Measurements from ENCODE around the gene COL16A1.

COL16A1 gene

DNA sequence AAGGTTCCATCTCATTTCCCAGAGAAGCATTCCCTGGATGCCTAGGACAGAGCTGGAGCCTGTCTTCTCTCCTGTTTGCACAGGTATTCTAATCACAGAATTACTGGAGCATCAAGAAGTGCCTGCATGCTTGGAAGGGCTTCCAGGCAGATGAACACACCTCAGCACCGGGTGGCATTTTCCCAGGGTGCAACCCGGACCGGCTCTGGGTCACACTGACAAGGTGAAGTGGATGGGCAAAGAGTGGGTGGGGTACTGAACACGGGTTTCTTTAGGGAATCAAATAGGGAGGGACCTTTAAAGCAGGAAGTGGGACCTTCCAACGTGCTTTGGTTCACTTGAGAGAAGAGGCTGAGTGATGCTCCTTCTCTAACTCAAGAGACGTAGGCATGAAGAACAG, 52.1 kb downstream of the COL16A1 start:
- TF ChIP-seq, protein P1, sequence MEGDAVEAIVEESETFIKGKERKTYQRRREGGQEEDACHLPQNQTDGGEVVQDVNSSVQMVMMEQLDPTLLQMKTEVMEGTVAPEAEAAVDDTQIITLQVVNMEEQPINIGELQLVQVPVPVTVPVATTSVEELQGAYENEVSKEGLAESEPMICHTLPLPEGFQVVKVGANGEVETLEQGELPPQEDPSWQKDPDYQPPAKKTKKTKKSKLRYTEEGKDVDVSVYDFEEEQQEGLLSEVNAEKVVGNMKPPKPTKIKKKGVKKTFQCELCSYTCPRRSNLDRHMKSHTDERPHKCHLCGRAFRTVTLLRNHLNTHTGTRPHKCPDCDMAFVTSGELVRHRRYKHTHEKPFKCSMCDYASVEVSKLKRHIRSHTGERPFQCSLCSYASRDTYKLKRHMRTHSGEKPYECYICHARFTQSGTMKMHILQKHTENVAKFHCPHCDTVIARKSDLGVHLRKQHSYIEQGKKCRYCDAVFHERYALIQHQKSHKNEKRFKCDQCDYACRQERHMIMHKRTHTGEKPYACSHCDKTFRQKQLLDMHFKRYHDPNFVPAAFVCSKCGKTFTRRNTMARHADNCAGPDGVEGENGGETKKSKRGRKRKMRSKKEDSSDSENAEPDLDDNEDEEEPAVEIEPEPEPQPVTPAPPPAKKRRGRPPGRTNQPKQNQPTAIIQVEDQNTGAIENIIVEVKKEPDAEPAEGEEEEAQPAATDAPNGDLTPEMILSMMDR (IDR thresholded peaks at IDR 0.05; ENCODE audit: extremely low read depth, missing control alignments): no peak
- no peak for DNase-seq (ENCODE audit: low spot score)

GRCh38 chr1:31651089-31651420, 52.8 kb downstream of the COL16A1 start:
- TF ChIP-seq, protein P1 (IDR thresholded peaks at IDR 0.05; ENCODE audit: extremely low read depth, missing control alignments): no peak
- no peak for DNase-seq (ENCODE audit: low spot score)

GRCh38 chr1:31650161-31651088, 53.4 kb downstream of the COL16A1 start:
- TF ChIP-seq, protein P1 (IDR thresholded peaks at IDR 0.05; ENCODE audit: extremely low read depth, missing control alignments): no peak
- no peak for DNase-seq (ENCODE audit: low spot score)

DNA sequence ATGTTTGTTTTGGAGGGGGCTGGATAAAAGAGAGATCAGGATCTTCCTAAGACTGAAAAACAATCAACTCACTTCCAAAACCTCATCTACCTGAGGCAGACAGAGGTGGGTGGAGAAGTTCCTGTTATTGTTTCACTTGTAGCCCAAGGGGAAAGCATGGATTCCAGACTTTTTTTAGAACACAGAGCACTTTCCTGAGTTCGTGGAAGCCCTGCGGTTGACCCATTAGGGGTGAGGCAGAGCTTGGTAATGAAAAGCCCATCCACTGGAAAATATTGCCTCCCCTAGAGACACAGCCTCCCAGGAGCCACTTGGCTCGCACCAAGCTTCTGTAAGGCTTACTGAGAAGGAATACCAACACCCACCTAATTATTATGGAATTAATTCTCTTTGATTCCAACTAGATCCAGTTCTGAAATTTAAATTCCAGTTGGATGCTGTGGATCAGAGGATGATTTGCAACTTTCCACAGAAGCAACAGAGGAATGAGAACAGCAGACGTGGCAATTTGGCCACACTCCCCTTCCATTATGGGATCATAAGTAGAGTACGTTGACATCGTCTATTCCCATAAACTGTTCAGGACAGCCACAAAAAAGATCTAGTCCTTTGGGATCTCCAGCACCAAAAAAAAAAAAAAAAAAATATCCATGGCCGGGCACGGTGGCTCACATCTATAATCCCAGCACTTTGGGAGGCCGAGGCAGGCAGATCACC, 55.0 kb downstream of the COL16A1 start:
- TF ChIP-seq, protein P1 (IDR thresholded peaks at IDR 0.05; ENCODE audit: extremely low read depth, missing control alignments): no peak

GRCh38 chr1:31648190-31648589, 55.6 kb downstream of the COL16A1 start:
- TF ChIP-seq, protein P1 (IDR thresholded peaks at IDR 0.05; ENCODE audit: extremely low read depth, missing control alignments): no peak
- no peak for DNase-seq (ENCODE audit: low spot score)

More for the DNA sequence above, 55.0 kb downstream of the COL16A1 start:
- DNase-seq (ENCODE audit: low spot score): no peak

DNA sequence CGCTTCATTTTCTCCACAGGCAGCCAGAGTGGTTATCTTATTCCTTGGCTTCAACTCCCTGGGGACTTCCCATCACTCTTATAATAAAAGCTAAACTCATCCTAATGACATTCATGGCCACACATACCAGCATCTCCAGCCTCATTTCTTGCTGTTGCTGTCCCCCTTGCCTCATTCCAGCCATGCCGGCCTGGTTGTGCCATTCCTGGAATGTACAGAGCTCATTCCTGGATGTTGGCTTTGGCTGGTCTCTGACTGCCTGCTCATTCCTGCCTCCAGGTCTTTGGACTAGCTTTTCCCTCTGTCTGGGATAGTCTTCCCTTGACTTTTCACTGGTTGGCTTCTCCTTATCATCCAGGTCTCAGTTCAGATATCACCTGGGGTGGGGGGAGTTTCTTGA, 56.7 kb downstream of the COL16A1 start:
- no peak for DNase-seq (ENCODE audit: low spot score)
- TF ChIP-seq, protein P1 (IDR thresholded peaks at IDR 0.05; ENCODE audit: extremely low read depth, missing control alignments): no peak

Data from GM20000 (cell line).